MM.1S (cell line): Measurements from ENCODE around the gene SNX20.

Experiments
- DNase-seq: peaks from one replicate; pipeline ENCODE4 v3.0.0-alpha.2; 2015
- H2AFZ ChIP-seq: fragments of 300-600 bp; sonication (generic); 2 replicates; pipeline ENCODE4 v1.6.0; 2016; ENCODE audit warnings: antibody characterized with exemption, low read length
- H3F3A ChIP-seq: fragments of 300-600 bp; sonication (generic); 2 replicates; pipeline ENCODE4 v1.6.1; 2016; ENCODE audit warnings: mild to moderate bottlenecking, antibody characterized with exemption, low read length, moderate library complexity, mixed read lengths; ENCODE audit not compliant: insufficient read depth
- H3K27ac ChIP-seq: fragments of 300-600 bp; sonication (generic); 2 replicates; pipeline ENCODE4 v1.5.1; 2016; ENCODE audit warnings: mild to moderate bottlenecking, low read length
- H3K27me3 ChIP-seq: fragments of 300-600 bp; sonication (generic); replicated peaks from 2 replicates; pipeline ENCODE4 v1.6.0; 2016; ENCODE audit warnings: low read length; ENCODE audit not compliant: insufficient read depth
- H3K36me3 ChIP-seq: fragments of 300-600 bp; sonication (generic); replicated peaks from 2 replicates; pipeline ENCODE4 v1.6.1; 2016; ENCODE audit warnings: mild to moderate bottlenecking, low read length, mixed read lengths; ENCODE audit not compliant: insufficient read depth
- H3K4me1 ChIP-seq: fragments of 300-600 bp; sonication (generic); 2 replicates; pipeline ENCODE4 v1.6.1; 2016; ENCODE audit warnings: low read length, mixed read lengths
- H3K4me2 ChIP-seq: fragments of 300-600 bp; sonication (generic); 2 replicates; pipeline ENCODE4 v1.6.0; 2016; ENCODE audit warnings: low read depth, low read length
- H3K4me3 ChIP-seq: fragments of 300-600 bp; sonication (generic); 2 replicates; pipeline ENCODE4 v1.5.1; 2016; ENCODE audit warnings: low read length, mixed read lengths
- H3K79me2 ChIP-seq: fragments of 300-600 bp; sonication (generic); 2 replicates; pipeline ENCODE4 v1.6.1; 2016; ENCODE audit warnings: mixed run types, low read length, mixed read lengths
- H3K9ac ChIP-seq: fragments of 300-600 bp; sonication (generic); 2 replicates; pipeline ENCODE4 v1.6.1; 2016; ENCODE audit warnings: low read length, mixed read lengths
- H3K9me2 ChIP-seq: fragments of 300-600 bp; sonication (generic); replicated peaks from 2 replicates; pipeline ENCODE4 v1.6.1; 2016; ENCODE audit warnings: mild to moderate bottlenecking, low read length, mixed read lengths; ENCODE audit not compliant: insufficient read depth
- H3K9me3 ChIP-seq: fragments of 300-600 bp; sonication (generic); replicated peaks from 2 replicates; pipeline ENCODE4 v1.6.1; 2016; ENCODE audit warnings: mild to moderate bottlenecking, low read length, mixed read lengths; ENCODE audit not compliant: insufficient read depth
- H4K20me1 ChIP-seq: fragments of 300-600 bp; sonication (generic); 2 replicates; pipeline ENCODE4 v1.6.1; 2016; ENCODE audit warnings: mild to moderate bottlenecking, low read length, moderate library complexity, mixed read lengths; ENCODE audit not compliant: insufficient read depth
- EZH2 ChIP-seq: fragments of 300-600 bp; sonication (generic); optimal IDR thresholded peaks from 2 replicates; pipeline ENCODE3; 2017; ENCODE audit warnings: low read depth, mild to moderate bottlenecking, antibody characterized with exemption, low read length, mixed read lengths
- EZH2phosphoT487 ChIP-seq: fragments of 300-600 bp; sonication (generic); IDR thresholded peaks from 2 replicates; pipeline ENCODE4 v1.6.1; 2018; ENCODE audit warnings: antibody characterized with exemption, low read length
- TF ChIP-seq, protein P1 (sequence below): fragments of 300-600 bp; sonication (generic); IDR thresholded peaks from 2 replicates; pipeline ENCODE4 v1.5.1; 2016; ENCODE audit warnings: antibody characterized with exemption, low read length, mixed read lengths

The SNX20 gene

DNA sequence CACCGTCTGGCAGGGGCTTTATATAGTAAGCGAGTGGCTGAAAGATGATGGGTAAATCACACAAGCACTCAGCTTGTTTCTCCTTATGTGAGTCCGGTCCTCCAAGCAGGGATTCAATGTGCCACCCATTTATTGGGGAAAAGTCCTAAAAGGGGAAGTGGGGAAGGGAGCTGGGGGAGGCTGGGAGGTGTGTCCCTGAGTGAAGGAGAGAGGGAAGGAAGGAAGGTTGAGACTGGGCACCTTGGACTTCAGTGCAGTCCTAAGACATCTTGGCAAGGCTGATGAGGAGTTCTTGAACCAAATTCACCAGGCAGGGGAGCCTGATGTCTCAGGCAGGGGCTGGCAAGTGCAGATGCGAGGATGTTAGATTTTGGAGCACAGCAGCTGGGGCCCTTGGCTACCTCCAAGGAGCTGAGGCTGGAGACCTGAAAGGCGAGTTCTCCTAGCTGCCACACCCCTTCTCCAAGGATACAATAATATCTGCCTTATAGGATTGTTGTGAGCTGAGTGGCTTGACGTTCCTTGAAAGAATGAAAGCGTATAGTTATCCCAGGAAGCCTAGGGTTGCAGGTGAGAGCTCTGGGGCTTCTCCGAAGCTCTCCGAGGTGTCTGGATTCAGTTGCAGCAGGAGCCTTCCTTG is 37.8 kb upstream of the SNX20 start:
- H3K4me1 ChIP-seq: peaks cover under 1% of the 10 kb centered on the region
- TF ChIP-seq, protein P1, sequence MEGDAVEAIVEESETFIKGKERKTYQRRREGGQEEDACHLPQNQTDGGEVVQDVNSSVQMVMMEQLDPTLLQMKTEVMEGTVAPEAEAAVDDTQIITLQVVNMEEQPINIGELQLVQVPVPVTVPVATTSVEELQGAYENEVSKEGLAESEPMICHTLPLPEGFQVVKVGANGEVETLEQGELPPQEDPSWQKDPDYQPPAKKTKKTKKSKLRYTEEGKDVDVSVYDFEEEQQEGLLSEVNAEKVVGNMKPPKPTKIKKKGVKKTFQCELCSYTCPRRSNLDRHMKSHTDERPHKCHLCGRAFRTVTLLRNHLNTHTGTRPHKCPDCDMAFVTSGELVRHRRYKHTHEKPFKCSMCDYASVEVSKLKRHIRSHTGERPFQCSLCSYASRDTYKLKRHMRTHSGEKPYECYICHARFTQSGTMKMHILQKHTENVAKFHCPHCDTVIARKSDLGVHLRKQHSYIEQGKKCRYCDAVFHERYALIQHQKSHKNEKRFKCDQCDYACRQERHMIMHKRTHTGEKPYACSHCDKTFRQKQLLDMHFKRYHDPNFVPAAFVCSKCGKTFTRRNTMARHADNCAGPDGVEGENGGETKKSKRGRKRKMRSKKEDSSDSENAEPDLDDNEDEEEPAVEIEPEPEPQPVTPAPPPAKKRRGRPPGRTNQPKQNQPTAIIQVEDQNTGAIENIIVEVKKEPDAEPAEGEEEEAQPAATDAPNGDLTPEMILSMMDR: no peak
- TF ChIP-seq EZH2 (no peak), EZH2phosphoT487 (no peak)
- no peak overlapping the region for H3K4me3 ChIP-seq

DNA sequence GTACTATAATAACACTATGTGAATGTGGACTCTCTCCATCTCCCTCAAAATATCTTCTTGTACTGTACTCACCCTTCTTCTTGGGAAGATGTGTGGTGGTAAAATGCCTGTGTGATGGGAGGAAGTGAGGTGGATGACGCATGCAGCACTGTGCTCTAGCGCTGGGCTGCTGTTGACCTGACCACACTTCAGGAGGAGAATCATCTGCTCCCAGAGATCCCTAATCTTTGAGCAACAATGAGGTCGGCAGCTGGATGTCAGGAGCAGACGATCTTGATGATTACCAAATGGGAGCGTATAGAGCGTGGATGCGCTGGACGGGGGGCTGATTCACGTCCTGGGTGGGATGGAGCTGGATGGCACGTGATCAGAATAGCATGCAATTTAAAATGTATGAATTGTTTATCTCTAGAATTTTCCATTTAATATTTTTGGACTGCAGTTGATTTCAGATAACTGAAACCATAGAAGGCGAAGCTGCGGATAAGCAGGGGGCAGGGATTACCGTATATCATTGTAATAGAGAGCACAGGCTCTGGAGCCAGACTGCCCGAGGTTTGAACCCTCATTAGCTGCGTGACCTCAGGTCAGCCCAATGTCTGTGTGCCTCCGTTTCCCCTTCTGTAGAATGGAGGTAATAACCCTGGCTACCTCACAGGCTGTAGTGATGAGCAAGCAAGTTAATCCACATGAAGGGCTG is 37.1 kb upstream of the SNX20 start:
- no peak overlapping the region for H3K9ac ChIP-seq
- no peaks in the 10 kb centered on the region for H3K79me2 ChIP-seq
- no peak overlapping the region for H2AFZ ChIP-seq
- no peaks in the 10 kb centered on the region for H3K27me3 ChIP-seq
- H3K9me3 ChIP-seq: no peaks in the 10 kb centered on the region
- no peak overlapping the region for H3K27ac ChIP-seq
- no peaks in the 10 kb centered on the region for H4K20me1 ChIP-seq
- DNase-seq: no peak
- no peaks in the 10 kb centered on the region for H3K36me3 ChIP-seq
- H3K9me2 ChIP-seq: no peaks in the 10 kb centered on the region
- no peak overlapping the region for H3K4me2 ChIP-seq
- H3K4me1 ChIP-seq: no peaks in the 10 kb centered on the region
- no peaks in the 10 kb centered on the region for H3F3A ChIP-seq
- no peak overlapping the region for H3K4me3 ChIP-seq
- TF ChIP-seq EZH2phosphoT487: no peak
- TF ChIP-seq, protein P1: no peak
- no peak for TF ChIP-seq EZH2

More for the DNA sequence above, 37.8 kb upstream of the SNX20 start:
- Histone ChIP-seq H3K9me2 (no peaks in the 10 kb centered on the region), H3K4me2 (no peak overlapping the region), H2AFZ (no peak overlapping the region), H3K36me3 (no peaks in the 10 kb centered on the region), H3K27me3 (no peaks in the 10 kb centered on the region), H3K9me3 (no peaks in the 10 kb centered on the region), H3K79me2 (no peaks in the 10 kb centered on the region), H3K27ac (no peak overlapping the region), H4K20me1 (no peaks in the 10 kb centered on the region), H3K9ac (no peak overlapping the region), H3F3A (no peaks in the 10 kb centered on the region)
- no peak for DNase-seq

DNA sequence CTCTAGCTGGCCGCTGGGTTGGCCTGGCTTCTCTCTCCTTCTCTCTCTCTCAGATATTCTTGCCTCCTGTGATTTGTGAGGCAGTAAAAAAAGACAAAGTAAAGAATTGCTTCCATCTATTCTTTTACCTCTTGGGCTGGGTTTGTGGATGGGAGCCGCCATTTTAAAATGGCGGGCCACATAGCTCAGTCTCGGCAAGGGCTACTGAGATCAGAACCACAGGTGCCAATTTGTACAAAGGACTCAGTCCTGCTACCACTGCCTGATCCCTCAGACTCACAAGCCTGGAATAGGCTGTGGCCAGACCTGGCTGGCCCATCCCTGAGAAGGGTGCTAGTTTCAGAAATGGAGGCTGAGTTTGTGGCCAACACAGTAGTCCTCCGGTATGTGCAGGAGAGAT is 36.4 kb upstream of the SNX20 start:
- H3K36me3 ChIP-seq: no peaks in the 10 kb centered on the region
- no peaks in the 10 kb centered on the region for H3K4me1 ChIP-seq
- H3K79me2 ChIP-seq: no peaks in the 10 kb centered on the region
- H3K4me3 ChIP-seq: no peak overlapping the region
- H4K20me1 ChIP-seq: no peaks in the 10 kb centered on the region
- H3K27me3 ChIP-seq: no peaks in the 10 kb centered on the region
- no peak overlapping the region for H2AFZ ChIP-seq
- H3K9me2 ChIP-seq: no peaks in the 10 kb centered on the region
- no peak overlapping the region for H3K4me2 ChIP-seq
- no peak overlapping the region for H3K27ac ChIP-seq
- H3F3A ChIP-seq: no peaks in the 10 kb centered on the region
- no peak for DNase-seq
- TF ChIP-seq EZH2: no peak
- TF ChIP-seq, protein P1: no peak
- no peak for TF ChIP-seq EZH2phosphoT487
- H3K9me3 ChIP-seq: no peaks in the 10 kb centered on the region
- no peak overlapping the region for H3K9ac ChIP-seq
